K562 (cell line): ENCODE data around the gene IL6R.

Experiments used
- CREM ChIP-seq: IDR thresholded peaks from 2 replicates; pipeline ENCODE4 v1.6.1; 2014; ENCODE audit warnings: antibody characterized with exemption, low read depth
- ELF1 ChIP-seq: fragments of 200-800 bp; sonication (Bioruptor generic); IDR thresholded peaks from 2 replicates; pipeline ENCODE4 v1.6.1; 2016; ENCODE audit warnings: missing genetic modification characterization, missing compliant biosample characterization
- GTF2F1 ChIP-seq: IDR thresholded peaks from 2 replicates; pipeline ENCODE4 v1.6.1; 2011; ENCODE audit warnings: low read depth, low read length, improper control_type of control experiment
- JUNB ChIP-seq: fragments of 450-650 bp; formaldehyde crosslinking; conservative IDR thresholded peaks from 2 replicates; pipeline ENCODE4 v1.4.0; 2020; ENCODE audit warnings: mild to moderate bottlenecking
- NCOA4 ChIP-seq: fragments of 450-650 bp; IDR thresholded peaks from 2 replicates; pipeline ENCODE4 v1.6.1; 2018; ENCODE audit warnings: mild to moderate bottlenecking; ENCODE audit not compliant: partially characterized antibody
- RCOR1 ChIP-seq, 2 experiments: IDR thresholded peaks; 2 replicates each; pipeline ENCODE4 v1.6.1; 2012; ENCODE audit warnings: low read depth in 2 of 2, low read length in 2 of 2, borderline replicate concordance in 1 of 2, improper control_type of control experiment in 1 of 2
- SRF ChIP-seq, 2 experiments: fragments of 250-450, 450-650 bp in 1 of 2; sonication (Bioruptor Pico) in 1 of 2; sonication (generic) in 1 of 2; formaldehyde crosslinking; IDR thresholded peaks; 2 replicates each; pipeline versions ENCODE4 v1.5.0 to v1.5.1; 2020 to 2022; ENCODE audit warnings: mild to moderate bottlenecking in 1 of 2, missing genetic modification reagents in 1 of 2
- TF ChIP-seq, protein P1 (sequence below): sonication (generic); formaldehyde crosslinking; IDR thresholded peaks from 2 replicates; pipeline ENCODE4 v1.8.1; 2022; ENCODE audit warnings: missing genetic modification reagents
- TF ChIP-seq, protein P2 (sequence below), 2 experiments: fragments of 250-450 bp in 1 of 2; fragments of 450-650 bp in 1 of 2; sonication (Bioruptor Pico) in 1 of 2; IDR thresholded peaks; 2 replicates each; pipeline versions ENCODE4 v1.6.1 to v1.8.0; 2016 to 2021; ENCODE audit warnings: mild to moderate bottlenecking in 2 of 2, moderate library complexity in 2 of 2, missing compliant biosample characterization in 1 of 2, missing genetic modification characterization in 1 of 2
- TF ChIP-seq, protein P3 (sequence below): fragments of 150-350 bp; conservative IDR thresholded peaks from 2 replicates; pipeline ENCODE4 v1.6.1; 2014; ENCODE audit warnings: low read length
- TF ChIP-seq, protein P4 (sequence below), 3 experiments: IDR thresholded peaks in 2 of 3; conservative IDR thresholded peaks in 1 of 3; 2 replicates each; pipeline ENCODE4 v1.5.1; 2011 to 2012; ENCODE audit warnings: low read length in 3 of 3, mild to moderate bottlenecking in 3 of 3, control low read depth in 2 of 3, improper control_type of control experiment in 1 of 3, inconsistent platforms in 1 of 3, low read depth in 1 of 3, mixed read lengths in 1 of 3, moderate library complexity in 1 of 3; ENCODE audit not compliant: insufficient read depth in 2 of 3
- TF ChIP-seq, protein P5 (sequence below): fragments of 250-450 bp; sonication (Bioruptor Pico); IDR thresholded peaks from 2 replicates; pipeline ENCODE4 v1.5.0; 2022; ENCODE audit warnings: mild to moderate bottlenecking
- TF ChIP-seq, protein P6 (sequence below): fragments of 450-650 bp; IDR thresholded peaks from 2 replicates; pipeline ENCODE4 v1.6.1; 2014; ENCODE audit warnings: low read depth, mild to moderate bottlenecking, moderate library complexity, borderline replicate concordance
- TF ChIP-seq, protein P7 (sequence below): fragments of 250-450 bp; sonication (Bioruptor Pico); IDR thresholded peaks from 2 replicates; pipeline ENCODE4 v1.8.0; 2022; ENCODE audit warnings: moderate library complexity, mild to moderate bottlenecking, inconsistent platforms

DNA sequence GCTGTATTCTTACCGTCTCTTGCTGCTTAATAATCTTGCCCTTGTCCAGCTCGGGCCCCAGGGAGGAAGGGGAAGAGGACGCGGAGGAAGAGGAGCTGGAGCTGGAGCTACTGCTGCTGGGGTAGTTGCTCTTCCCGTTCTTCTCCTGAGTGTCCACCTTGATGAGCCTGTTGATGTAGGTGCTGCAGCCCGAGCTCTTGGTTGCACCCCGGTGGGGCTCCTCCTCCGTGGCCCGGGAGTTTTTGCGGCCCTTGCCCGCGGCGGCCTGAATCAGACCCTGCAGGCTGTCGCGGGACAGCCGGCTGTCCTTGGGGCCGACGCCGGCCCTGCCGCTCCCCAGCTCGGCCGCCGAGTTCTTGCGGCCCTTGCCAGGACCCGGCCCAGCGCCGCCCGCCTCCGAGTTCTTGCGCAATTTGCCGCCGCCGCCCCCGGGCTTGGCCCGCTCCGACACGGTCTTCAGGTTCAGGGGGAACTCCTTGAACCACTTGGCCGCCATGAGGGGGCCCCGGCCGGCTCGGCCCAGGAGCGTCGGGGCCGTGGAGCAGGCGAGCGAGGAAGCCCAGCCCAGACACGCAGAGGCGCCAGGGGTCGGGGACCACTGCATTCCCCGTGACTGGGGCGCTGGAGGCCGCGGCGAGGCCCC, 96.4 kb downstream of the IL6R start:
- no peak for TF ChIP-seq GTF2F1
- TF ChIP-seq ELF1, result no peak
- TF ChIP-seq, protein P1, sequence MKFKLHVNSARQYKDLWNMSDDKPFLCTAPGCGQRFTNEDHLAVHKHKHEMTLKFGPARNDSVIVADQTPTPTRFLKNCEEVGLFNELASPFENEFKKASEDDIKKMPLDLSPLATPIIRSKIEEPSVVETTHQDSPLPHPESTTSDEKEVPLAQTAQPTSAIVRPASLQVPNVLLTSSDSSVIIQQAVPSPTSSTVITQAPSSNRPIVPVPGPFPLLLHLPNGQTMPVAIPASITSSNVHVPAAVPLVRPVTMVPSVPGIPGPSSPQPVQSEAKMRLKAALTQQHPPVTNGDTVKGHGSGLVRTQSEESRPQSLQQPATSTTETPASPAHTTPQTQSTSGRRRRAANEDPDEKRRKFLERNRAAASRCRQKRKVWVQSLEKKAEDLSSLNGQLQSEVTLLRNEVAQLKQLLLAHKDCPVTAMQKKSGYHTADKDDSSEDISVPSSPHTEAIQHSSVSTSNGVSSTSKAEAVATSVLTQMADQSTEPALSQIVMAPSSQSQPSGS, result no peak
- no peak for TF ChIP-seq CREM
- TF ChIP-seq, protein P2, sequence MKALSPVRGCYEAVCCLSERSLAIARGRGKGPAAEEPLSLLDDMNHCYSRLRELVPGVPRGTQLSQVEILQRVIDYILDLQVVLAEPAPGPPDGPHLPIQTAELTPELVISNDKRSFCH (CRISPR knock-in tag; IDR thresholded peaks at IDR 0.05), result no peak
- TF ChIP-seq, protein P2 (tag; IDR thresholded peaks at IDR 0.05), result no peak
- no peak for TF ChIP-seq RCOR1 (IDR thresholded peaks at IDR 0.05; ENCODE audit: borderline replicate concordance in 1 of 2, low read depth in 2 of 2, low read length in 2 of 2)
- TF ChIP-seq NCOA4, result no peak
- TF ChIP-seq, protein P3, sequence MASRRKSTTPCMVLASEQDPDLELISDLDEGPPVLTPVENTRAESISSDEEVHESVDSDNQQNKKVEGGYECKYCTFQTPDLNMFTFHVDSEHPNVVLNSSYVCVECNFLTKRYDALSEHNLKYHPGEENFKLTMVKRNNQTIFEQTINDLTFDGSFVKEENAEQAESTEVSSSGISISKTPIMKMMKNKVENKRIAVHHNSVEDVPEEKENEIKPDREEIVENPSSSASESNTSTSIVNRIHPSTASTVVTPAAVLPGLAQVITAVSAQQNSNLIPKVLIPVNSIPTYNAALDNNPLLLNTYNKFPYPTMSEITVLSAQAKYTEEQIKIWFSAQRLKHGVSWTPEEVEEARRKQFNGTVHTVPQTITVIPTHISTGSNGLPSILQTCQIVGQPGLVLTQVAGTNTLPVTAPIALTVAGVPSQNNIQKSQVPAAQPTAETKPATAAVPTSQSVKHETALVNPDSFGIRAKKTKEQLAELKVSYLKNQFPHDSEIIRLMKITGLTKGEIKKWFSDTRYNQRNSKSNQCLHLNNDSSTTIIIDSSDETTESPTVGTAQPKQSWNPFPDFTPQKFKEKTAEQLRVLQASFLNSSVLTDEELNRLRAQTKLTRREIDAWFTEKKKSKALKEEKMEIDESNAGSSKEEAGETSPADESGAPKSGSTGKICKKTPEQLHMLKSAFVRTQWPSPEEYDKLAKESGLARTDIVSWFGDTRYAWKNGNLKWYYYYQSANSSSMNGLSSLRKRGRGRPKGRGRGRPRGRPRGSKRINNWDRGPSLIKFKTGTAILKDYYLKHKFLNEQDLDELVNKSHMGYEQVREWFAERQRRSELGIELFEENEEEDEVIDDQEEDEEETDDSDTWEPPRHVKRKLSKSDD, result no peak
- TF ChIP-seq, protein P4, sequence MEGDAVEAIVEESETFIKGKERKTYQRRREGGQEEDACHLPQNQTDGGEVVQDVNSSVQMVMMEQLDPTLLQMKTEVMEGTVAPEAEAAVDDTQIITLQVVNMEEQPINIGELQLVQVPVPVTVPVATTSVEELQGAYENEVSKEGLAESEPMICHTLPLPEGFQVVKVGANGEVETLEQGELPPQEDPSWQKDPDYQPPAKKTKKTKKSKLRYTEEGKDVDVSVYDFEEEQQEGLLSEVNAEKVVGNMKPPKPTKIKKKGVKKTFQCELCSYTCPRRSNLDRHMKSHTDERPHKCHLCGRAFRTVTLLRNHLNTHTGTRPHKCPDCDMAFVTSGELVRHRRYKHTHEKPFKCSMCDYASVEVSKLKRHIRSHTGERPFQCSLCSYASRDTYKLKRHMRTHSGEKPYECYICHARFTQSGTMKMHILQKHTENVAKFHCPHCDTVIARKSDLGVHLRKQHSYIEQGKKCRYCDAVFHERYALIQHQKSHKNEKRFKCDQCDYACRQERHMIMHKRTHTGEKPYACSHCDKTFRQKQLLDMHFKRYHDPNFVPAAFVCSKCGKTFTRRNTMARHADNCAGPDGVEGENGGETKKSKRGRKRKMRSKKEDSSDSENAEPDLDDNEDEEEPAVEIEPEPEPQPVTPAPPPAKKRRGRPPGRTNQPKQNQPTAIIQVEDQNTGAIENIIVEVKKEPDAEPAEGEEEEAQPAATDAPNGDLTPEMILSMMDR (IDR thresholded peaks at IDR 0.05 in 2 of 3, conservative IDR thresholded peaks at IDR 0.05 in 1 of 3; ENCODE audit: insufficient read depth in 2 of 3, low read depth in 1 of 3, low read length in 3 of 3), result no peak
- TF ChIP-seq, protein P5, sequence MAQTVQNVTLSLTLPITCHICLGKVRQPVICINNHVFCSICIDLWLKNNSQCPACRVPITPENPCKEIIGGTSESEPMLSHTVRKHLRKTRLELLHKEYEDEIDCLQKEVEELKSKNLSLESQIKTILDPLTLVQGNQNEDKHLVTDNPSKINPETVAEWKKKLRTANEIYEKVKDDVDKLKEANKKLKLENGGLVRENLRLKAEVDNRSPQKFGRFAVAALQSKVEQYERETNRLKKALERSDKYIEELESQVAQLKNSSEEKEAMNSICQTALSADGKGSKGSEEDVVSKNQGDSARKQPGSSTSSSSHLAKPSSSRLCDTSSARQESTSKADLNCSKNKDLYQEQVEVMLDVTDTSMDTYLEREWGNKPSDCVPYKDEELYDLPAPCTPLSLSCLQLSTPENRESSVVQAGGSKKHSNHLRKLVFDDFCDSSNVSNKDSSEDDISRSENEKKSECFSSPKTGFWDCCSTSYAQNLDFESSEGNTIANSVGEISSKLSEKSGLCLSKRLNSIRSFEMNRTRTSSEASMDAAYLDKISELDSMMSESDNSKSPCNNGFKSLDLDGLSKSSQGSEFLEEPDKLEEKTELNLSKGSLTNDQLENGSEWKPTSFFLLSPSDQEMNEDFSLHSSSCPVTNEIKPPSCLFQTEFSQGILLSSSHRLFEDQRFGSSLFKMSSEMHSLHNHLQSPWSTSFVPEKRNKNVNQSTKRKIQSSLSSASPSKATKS (CRISPR knock-in tag), result no peak
- TF ChIP-seq, protein P6, sequence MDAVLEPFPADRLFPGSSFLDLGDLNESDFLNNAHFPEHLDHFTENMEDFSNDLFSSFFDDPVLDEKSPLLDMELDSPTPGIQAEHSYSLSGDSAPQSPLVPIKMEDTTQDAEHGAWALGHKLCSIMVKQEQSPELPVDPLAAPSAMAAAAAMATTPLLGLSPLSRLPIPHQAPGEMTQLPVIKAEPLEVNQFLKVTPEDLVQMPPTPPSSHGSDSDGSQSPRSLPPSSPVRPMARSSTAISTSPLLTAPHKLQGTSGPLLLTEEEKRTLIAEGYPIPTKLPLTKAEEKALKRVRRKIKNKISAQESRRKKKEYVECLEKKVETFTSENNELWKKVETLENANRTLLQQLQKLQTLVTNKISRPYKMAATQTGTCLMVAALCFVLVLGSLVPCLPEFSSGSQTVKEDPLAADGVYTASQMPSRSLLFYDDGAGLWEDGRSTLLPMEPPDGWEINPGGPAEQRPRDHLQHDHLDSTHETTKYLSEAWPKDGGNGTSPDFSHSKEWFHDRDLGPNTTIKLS, result no peak
- no peak for TF ChIP-seq SRF (CRISPR knock-in tag; IDR thresholded peaks at IDR 0.05)
- no peak for TF ChIP-seq JUNB (CRISPR knock-in tag)
- TF ChIP-seq, protein P7, sequence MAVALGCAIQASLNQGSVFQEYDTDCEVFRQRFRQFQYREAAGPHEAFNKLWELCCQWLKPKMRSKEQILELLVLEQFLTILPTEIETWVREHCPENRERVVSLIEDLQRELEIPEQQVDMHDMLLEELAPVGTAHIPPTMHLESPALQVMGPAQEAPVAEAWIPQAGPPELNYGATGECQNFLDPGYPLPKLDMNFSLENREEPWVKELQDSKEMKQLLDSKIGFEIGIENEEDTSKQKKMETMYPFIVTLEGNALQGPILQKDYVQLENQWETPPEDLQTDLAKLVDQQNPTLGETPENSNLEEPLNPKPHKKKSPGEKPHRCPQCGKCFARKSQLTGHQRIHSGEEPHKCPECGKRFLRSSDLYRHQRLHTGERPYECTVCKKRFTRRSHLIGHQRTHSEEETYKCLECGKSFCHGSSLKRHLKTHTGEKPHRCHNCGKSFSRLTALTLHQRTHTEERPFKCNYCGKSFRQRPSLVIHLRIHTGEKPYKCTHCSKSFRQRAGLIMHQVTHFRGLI (CRISPR knock-in tag), result no peak
